GM15510 (cell line): Measurements from ENCODE around the gene ARHGEF25.

Experiments
- POLR2A ChIP-seq: IDR thresholded peaks from 3 replicates; pipeline ENCODE4 v1.6.1; 2011; ENCODE audit warnings: borderline replicate concordance; ENCODE audit not compliant: insufficient read length; ENCODE audit errors: extremely low read depth

ARHGEF25 gene

GRCh38 chr12:57632073-57632957 is 21.1 kb downstream of the ARHGEF25 start:
- TF ChIP-seq POLR2A, result no peak

- no peak for TF ChIP-seq POLR2A
These were observed 22.0 kb downstream of the ARHGEF25 start, which contains the start of gene B4GALNT1 for GRCh38 chr12:57632958-57633840. B4GALNT1 (minus strand) TSS chr12:57633201; CDS start chr12:57632132, 1,069 bp downstream.

- no peak for TF ChIP-seq POLR2A
These were observed 26.1 kb downstream of the ARHGEF25 start for GRCh38 chr12:57637364-57637763.

- TF ChIP-seq POLR2A, result no peak
These were observed 26.9 kb downstream of the ARHGEF25 start for GRCh38 chr12:57638096-57638495.

- no peak for TF ChIP-seq POLR2A
These were observed 29.2 kb downstream of the ARHGEF25 start for GRCh38 chr12:57640175-57641042.

- no peak for TF ChIP-seq POLR2A
These were observed 30.6 kb downstream of the ARHGEF25 start for GRCh38 chr12:57641699-57642442.

- no peak for TF ChIP-seq POLR2A
These were observed 42.8 kb downstream of the ARHGEF25 start for GRCh38 chr12:57654042-57654441.

GRCh38 chr12:57655541-57656240 is 44.5 kb downstream of the ARHGEF25 start:
- no peak for TF ChIP-seq POLR2A

GRCh38 chr12:57657744-57658143 is 46.5 kb downstream of the ARHGEF25 start:
- TF ChIP-seq POLR2A, result no peak

GRCh38 chr12:57658890-57659289 is 47.7 kb downstream of the ARHGEF25 start:
- TF ChIP-seq POLR2A, result no peak

GRCh38 chr12:57661376-57661775 is 50.1 kb downstream of the ARHGEF25 start:
- TF ChIP-seq POLR2A, result no peak
